SH-SY5Y (cell line): ENCODE measurements around the gene SYT7.

Source experiments
- GATA2 ChIP-seq: IDR thresholded peaks from 2 replicates; pipeline ENCODE4 v1.6.1; 2011; ENCODE audit warnings: mild to moderate bottlenecking, low read depth, low read length
- GATA3 ChIP-seq: IDR thresholded peaks from 2 replicates; pipeline ENCODE4 v1.6.1; 2011; ENCODE audit warnings: low read depth, mild to moderate bottlenecking, low read length, moderate library complexity

DNA sequence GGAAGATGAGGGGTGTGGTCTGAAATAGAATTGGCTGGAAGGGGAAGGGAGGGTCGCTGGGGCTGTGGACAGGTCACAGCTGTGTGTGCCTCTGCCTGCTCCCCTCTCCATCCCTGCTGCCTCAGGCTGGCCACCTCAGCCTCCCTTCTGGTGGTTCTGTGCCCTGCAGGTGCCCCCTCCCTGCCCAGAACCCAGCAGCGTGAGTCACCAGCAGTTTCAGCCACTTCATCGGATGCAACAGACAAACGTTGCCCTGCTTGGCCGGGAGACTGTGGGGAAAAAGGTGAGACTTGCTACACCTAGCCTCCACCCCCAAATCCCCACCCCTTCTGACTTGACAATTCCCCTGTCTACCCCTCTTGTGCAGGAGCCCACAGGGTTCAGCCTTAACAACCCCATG is 94.1 kb downstream of the SYT7 start:
- TF ChIP-seq GATA2 (no peak), GATA3 (no peak)
